ENCODE measurements around the gene PDE6B.

- TF ChIP-seq, protein P1, sequence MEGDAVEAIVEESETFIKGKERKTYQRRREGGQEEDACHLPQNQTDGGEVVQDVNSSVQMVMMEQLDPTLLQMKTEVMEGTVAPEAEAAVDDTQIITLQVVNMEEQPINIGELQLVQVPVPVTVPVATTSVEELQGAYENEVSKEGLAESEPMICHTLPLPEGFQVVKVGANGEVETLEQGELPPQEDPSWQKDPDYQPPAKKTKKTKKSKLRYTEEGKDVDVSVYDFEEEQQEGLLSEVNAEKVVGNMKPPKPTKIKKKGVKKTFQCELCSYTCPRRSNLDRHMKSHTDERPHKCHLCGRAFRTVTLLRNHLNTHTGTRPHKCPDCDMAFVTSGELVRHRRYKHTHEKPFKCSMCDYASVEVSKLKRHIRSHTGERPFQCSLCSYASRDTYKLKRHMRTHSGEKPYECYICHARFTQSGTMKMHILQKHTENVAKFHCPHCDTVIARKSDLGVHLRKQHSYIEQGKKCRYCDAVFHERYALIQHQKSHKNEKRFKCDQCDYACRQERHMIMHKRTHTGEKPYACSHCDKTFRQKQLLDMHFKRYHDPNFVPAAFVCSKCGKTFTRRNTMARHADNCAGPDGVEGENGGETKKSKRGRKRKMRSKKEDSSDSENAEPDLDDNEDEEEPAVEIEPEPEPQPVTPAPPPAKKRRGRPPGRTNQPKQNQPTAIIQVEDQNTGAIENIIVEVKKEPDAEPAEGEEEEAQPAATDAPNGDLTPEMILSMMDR (conservative IDR thresholded peaks at IDR 0.05; ENCODE audit: low read depth in 2 of 2): no peak
- TF ChIP-seq POLR2AphosphoS5 (IDR thresholded peaks at IDR 0.05; ENCODE audit: low read depth): no peak
- TF ChIP-seq, protein P2, sequence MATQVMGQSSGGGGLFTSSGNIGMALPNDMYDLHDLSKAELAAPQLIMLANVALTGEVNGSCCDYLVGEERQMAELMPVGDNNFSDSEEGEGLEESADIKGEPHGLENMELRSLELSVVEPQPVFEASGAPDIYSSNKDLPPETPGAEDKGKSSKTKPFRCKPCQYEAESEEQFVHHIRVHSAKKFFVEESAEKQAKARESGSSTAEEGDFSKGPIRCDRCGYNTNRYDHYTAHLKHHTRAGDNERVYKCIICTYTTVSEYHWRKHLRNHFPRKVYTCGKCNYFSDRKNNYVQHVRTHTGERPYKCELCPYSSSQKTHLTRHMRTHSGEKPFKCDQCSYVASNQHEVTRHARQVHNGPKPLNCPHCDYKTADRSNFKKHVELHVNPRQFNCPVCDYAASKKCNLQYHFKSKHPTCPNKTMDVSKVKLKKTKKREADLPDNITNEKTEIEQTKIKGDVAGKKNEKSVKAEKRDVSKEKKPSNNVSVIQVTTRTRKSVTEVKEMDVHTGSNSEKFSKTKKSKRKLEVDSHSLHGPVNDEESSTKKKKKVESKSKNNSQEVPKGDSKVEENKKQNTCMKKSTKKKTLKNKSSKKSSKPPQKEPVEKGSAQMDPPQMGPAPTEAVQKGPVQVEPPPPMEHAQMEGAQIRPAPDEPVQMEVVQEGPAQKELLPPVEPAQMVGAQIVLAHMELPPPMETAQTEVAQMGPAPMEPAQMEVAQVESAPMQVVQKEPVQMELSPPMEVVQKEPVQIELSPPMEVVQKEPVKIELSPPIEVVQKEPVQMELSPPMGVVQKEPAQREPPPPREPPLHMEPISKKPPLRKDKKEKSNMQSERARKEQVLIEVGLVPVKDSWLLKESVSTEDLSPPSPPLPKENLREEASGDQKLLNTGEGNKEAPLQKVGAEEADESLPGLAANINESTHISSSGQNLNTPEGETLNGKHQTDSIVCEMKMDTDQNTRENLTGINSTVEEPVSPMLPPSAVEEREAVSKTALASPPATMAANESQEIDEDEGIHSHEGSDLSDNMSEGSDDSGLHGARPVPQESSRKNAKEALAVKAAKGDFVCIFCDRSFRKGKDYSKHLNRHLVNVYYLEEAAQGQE (IDR thresholded peaks at IDR 0.05; ENCODE audit: unreplicated experiment): no peak
- no peak for TF ChIP-seq EZH2 (IDR thresholded peaks at IDR 0.05; ENCODE audit: low read depth, unreplicated experiment)
- TF ChIP-seq ZNF331 (CRISPR knock-in tag; IDR thresholded peaks at IDR 0.05; ENCODE audit: low read depth): no peak
- TF ChIP-seq EZH2phosphoT487 (IDR thresholded peaks at IDR 0.05; ENCODE audit: unreplicated experiment): no peak
Measured at GRCh38 chr4:627347-628125, 2.2 kb downstream of the PDE6B start.

Measured in GM23338 (cell line).